SK-N-MC (cell line): ENCODE measurements around the gene ZDHHC19.
"Not testable (repeated sequence)": the region's sequence is repeated elsewhere in the genome, so short reads cannot be mapped to it uniquely, and the experiment has no call there.

Experiments used
- DNase-seq: peaks from one replicate; pipeline ENCODE4 v3.0.0-alpha.2; 2011; ENCODE audit warnings: low read depth, low spot score
- H3K27ac ChIP-seq: fragments of 200-600 bp; sonication (generic); 2 replicates; pipeline ENCODE4 v1.5.1; 2016; ENCODE audit warnings: mixed run types
- H3K36me3 ChIP-seq: fragments of 200-600 bp; sonication (generic); 2 replicates; pipeline ENCODE4 v1.6.1; 2017; ENCODE audit warnings: antibody characterized with exemption, low read length, mixed read lengths; ENCODE audit not compliant: insufficient read depth
- H3K4me3 ChIP-seq: fragments of 200-600 bp; sonication (generic); 2 replicates; pipeline ENCODE4 v1.5.1; 2016
- H3K9ac ChIP-seq: fragments of 200-600 bp; sonication (generic); 2 replicates; pipeline ENCODE4 v1.8.0; 2017; ENCODE audit warnings: mixed run types, mixed read lengths; ENCODE audit not compliant: insufficient read length
- H3K9me3 ChIP-seq: fragments of 200-600 bp; sonication (generic); 2 replicates; pipeline ENCODE4 v1.6.1; 2017; ENCODE audit warnings: low read depth, mild to moderate bottlenecking, antibody characterized with exemption, low read length, moderate library complexity, mixed read lengths
- EZH2 ChIP-seq: fragments of 200-600 bp; sonication (generic); IDR thresholded peaks from one replicate; pipeline ENCODE4 v1.6.1; 2017; ENCODE audit warnings: antibody characterized with exemption
- FOXP2 ChIP-seq: optimal IDR thresholded peaks from 2 replicates; pipeline ENCODE3; 2011; ENCODE audit warnings: mild to moderate bottlenecking, moderate library complexity; ENCODE audit not compliant: insufficient read depth; ENCODE audit errors: extremely low read length, control extremely low read depth
- POLR2AphosphoS5 ChIP-seq: IDR thresholded peaks from 2 replicates; pipeline ENCODE4 v1.6.1; 2012; ENCODE audit warnings: mild to moderate bottlenecking, low read depth, low read length, borderline replicate concordance

Gene ZDHHC19

DNA sequence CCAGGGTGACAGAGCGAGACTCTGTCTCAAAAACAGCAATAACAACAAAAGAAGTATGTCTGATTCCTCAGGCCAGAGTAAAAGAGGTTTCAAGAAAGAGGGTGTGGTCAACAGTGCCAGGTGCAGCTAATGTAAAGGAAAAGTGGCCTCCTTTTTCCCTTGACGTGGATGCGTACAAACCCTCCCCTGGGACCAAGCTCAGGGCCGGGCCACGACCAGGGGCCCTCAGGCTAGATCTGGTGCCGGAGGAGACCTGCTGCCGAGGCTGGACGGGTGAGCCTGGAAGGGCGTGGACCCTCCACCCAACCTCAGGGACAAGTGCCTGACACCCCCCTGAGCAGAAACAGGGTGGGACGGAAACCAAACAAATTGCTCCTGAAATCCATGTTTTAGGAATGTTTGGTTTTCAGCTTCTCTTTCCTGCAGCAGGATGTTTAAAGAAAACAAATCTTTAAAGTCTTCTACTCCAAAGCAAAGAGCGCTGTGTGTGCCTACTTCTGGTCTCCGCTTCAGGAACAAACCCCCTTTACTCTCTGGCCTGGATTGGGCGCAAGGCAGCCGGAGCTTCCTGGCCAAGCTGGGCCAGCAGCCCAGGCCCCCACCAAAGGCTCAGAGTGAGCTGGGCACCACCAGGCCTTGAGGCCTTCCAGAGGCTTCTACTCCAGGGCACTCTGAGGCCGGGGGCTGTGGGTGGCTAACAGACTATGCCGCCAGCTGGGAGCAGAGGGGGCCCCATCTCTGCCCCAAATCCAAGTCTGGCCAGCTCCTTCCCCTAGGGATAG lies 21.4 kb downstream of the ZDHHC19 start:
- H3K36me3 ChIP-seq, result no peaks in the 10 kb centered on the region
- TF ChIP-seq FOXP2 (no peak), EZH2 (no peak), POLR2AphosphoS5 (no peak)
- no peak overlapping the region for H3K27ac ChIP-seq
- no peak overlapping the region for H3K9ac ChIP-seq
- H3K4me3 ChIP-seq, result no peak overlapping the region
- DNase-seq, result no peak
- H3K9me3 ChIP-seq, result no peaks in the 10 kb centered on the region

GRCh38 chr3:196186651-196187573 lies 24.3 kb downstream of the ZDHHC19 start:
- no peak overlapping the region for H3K9ac ChIP-seq

DNA sequence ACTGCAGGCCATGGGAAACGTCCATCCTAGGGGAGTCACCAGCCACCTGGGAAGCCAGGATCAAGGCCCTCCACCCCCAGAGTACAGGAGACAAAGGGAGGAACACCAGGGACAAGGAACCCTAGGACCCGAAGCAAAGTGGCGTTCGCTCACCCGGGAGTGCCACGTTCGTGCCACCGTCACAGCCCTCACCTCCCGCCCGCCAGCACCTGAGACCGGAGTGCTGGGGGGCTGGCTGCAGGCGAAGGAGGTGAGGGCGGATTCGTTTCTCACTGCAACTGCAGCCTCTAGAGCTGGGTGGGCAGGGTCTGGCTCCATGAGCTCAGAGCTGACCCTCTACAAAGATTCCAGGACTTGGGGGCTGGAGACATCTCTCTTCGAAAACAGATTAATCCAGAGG lies 26.3 kb downstream of the ZDHHC19 start:
- no peak overlapping the region for H3K4me3 ChIP-seq
- no peak overlapping the region for H3K9ac ChIP-seq
- no peaks in the 10 kb centered on the region for H3K9me3 ChIP-seq
- no peak for DNase-seq
- TF ChIP-seq FOXP2 (no peak), EZH2 (no peak), POLR2AphosphoS5 (no peak)
- H3K36me3 ChIP-seq, result no peaks in the 10 kb centered on the region
- H3K27ac ChIP-seq, result no peak overlapping the region

More at GRCh38 chr3:196186651-196187573, 24.3 kb downstream of the ZDHHC19 start:
- no peak for DNase-seq
- Histone ChIP-seq H3K36me3 (no peaks in the 10 kb centered on the region), H3K9me3 (no peaks in the 10 kb centered on the region), H3K4me3 (no peak overlapping the region), H3K27ac (no peak overlapping the region)
- TF ChIP-seq POLR2AphosphoS5 (no peak), EZH2 (no peak), FOXP2 (no peak)

GRCh38 chr3:196184169-196184432 lies 27.1 kb downstream of the ZDHHC19 start:
- H3K27ac ChIP-seq, H3K9me3 ChIP-seq, DNase-seq, H3K36me3 ChIP-seq, H3K4me3 ChIP-seq, H3K9ac ChIP-seq: not testable (repeated sequence)

- no peak for DNase-seq
Observed at GRCh38 chr3:196181127-196181546, 30.1 kb downstream of the ZDHHC19 start.

DNA sequence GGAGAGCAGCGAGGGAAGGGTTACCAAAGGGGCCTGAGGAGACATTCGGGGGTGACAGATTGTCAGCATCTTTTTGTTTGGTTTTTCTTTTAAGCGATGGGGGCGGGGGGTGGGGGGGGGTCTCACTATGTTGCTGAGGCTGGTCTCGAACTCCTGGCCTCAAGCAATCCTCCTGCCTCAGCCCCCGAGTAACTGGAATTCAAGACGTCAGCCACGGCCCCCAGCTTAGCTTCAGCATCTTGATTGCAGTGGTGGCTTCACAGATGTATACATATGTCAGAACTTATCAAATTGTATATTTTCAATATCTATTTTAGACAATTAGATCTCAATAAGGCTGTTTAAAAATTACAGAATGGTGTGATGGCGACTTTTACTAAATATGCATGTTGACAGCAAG lies 30.9 kb downstream of the ZDHHC19 start:
- Histone ChIP-seq H3K9me3 (no peaks in the 10 kb centered on the region), H3K4me3 (no peak overlapping the region), H3K9ac (no peak overlapping the region), H3K36me3 (no peaks in the 10 kb centered on the region), H3K27ac (no peak overlapping the region)
- no peak for DNase-seq
- no peak for TF ChIP-seq EZH2
- TF ChIP-seq FOXP2, result no peak
- no peak for TF ChIP-seq POLR2AphosphoS5

More at GRCh38 chr3:196181127-196181546, 30.1 kb downstream of the ZDHHC19 start:
- no peak for TF ChIP-seq EZH2
- no peak for TF ChIP-seq FOXP2
- no peak for TF ChIP-seq POLR2AphosphoS5
- Histone ChIP-seq H3K36me3 (no peaks in the 10 kb centered on the region), H3K27ac (no peak overlapping the region), H3K4me3 (no peak overlapping the region), H3K9ac (no peak overlapping the region), H3K9me3 (no peaks in the 10 kb centered on the region)

DNA sequence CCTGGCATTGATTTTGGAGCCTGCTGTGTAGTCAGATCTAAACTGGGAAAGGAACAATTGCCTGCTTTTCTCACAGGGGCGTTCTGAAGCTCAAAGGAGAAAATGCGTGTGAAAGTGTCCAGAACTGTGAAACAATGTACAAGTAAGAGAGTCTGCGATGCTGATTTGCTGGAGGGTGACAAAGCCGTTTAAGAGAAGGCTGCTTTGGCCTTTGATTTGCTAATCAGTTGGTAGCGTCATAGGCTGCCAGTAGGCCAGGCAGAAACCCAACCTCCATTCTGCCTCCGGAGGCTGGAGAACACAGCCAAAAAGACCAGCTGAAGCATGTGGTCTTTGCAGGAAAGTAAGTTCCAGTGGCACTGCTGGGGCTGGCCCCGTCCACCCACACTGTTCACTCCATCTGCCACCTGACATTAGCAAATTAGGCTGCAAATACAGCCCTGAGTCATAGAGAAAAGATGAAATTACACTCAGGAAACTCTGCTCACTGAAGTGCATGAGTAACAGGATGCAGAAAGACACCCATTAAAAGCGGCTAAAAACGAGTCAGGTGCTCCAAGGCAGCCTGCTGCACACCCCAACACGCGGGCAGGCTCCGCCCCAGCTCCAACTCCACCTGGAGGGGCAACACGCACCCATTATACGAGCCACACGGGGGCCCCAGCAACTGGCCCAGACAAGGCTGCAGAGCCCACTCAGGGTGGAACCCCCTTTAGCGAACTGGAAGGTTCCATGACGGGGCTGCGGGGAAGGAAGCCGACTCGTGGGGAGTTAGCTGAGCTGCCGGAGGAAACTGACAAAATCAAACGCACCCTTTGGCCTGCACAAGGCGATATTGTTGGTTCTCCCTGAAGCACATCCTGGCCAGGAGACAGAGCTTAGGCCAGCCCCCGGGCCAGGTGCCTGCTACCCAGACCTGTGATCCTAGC lies 31.6 kb downstream of the ZDHHC19 start:
- H3K9ac ChIP-seq, result no peak overlapping the region
- H3K4me3 ChIP-seq, result no peak overlapping the region
- TF ChIP-seq POLR2AphosphoS5 (no peak), EZH2 (no peak), FOXP2 (no peak)
- no peaks in the 10 kb centered on the region for H3K9me3 ChIP-seq
- no peaks in the 10 kb centered on the region for H3K36me3 ChIP-seq
- DNase-seq, result no peak
- no peak overlapping the region for H3K27ac ChIP-seq

GRCh38 chr3:196178993-196179379 lies 32.2 kb downstream of the ZDHHC19 start:
- no peak overlapping the region for H3K4me3 ChIP-seq

More at GRCh38 chr3:196178993-196179379, 32.2 kb downstream of the ZDHHC19 start:
- TF ChIP-seq EZH2, result no peak
- no peak for TF ChIP-seq FOXP2
- no peak for TF ChIP-seq POLR2AphosphoS5
- H3K9ac ChIP-seq, result no peak overlapping the region
- no peak overlapping the region for H3K27ac ChIP-seq
- H3K9me3 ChIP-seq, result no peaks in the 10 kb centered on the region
- no peaks in the 10 kb centered on the region for H3K36me3 ChIP-seq
- no peak for DNase-seq
